ENCODE measurements around the gene KREMEN2.
A peak's percentile ranks its signal among the peaks of the same experiment; 100 is the strongest.

GRCh38 chr16:3009568-3010390 is 45.7 kb downstream of the KREMEN2 start:
- no peak for TF ChIP-seq POLR2A (IDR thresholded peaks at IDR 0.05; ENCODE audit: low read depth, low read length)
- no peak for TF ChIP-seq CTCF (conservative IDR thresholded peaks at IDR 0.05; ENCODE audit: low read depth, low read length)
- TF ChIP-seq, protein P1, sequence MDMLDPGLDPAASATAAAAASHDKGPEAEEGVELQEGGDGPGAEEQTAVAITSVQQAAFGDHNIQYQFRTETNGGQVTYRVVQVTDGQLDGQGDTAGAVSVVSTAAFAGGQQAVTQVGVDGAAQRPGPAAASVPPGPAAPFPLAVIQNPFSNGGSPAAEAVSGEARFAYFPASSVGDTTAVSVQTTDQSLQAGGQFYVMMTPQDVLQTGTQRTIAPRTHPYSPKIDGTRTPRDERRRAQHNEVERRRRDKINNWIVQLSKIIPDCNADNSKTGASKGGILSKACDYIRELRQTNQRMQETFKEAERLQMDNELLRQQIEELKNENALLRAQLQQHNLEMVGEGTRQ (IDR thresholded peaks at IDR 0.05; ENCODE audit: low read depth, low read length), result no peak
- TF ChIP-seq FOS (IDR thresholded peaks at IDR 0.05; ENCODE audit: low read depth, low read length), result peak; percentile 6; the same call in 1 of the 2 replicates
- TF ChIP-seq BHLHE40 (IDR thresholded peaks at IDR 0.05; ENCODE audit: low read depth, low read length), result no peak
- no peak for TF ChIP-seq MAFK (IDR thresholded peaks at IDR 0.05; ENCODE audit: low read depth, low read length)
- no peak for TF ChIP-seq MAZ (IDR thresholded peaks at IDR 0.05; ENCODE audit: borderline replicate concordance, low read depth, low read length)
- TF ChIP-seq RFX5 (IDR thresholded peaks at IDR 0.05; ENCODE audit: low read depth, low read length), result no peak
- TF ChIP-seq SMC3 (IDR thresholded peaks at IDR 0.05; ENCODE audit: low read depth, low read length), result no peak
- TF ChIP-seq RAD21 (IDR thresholded peaks at IDR 0.05; ENCODE audit: low read length), result no peak
